Measurements from ENCODE around the gene ADAMTS17. TPM values are rescaled to one million over a fixed set of nuclear protein-coding genes. Genes with fewer than 3 reads are reported as not detected.

ADAMTS17 gene
- total and polyA plus RNA-seq, 9 of the 15 experiments (the other 6 are each of a cell fraction or from before 2014, with no cell fraction given) = 0.01 to 0.14 (median 0.07) TPM; not detected in 6

- BruUV-seq (replicated peaks) = no TSS peak
Measured at GRCh38 chr15:99994849-99995248, 346.9 kb downstream of the ADAMTS17 start.

More at GRCh38 chr15:99994849-99995248, 346.9 kb downstream of the ADAMTS17 start:
- no peak overlapping the region for H3K9ac ChIP-seq (ENCODE audit: insufficient read depth in 1 of 2, low read depth in 2 of 2, low read length in 2 of 2)
- H3K9me3 ChIP-seq (replicated peaks; ENCODE audit: control insufficient read depth, insufficient read depth, low read depth, low read length) = no peaks in the 10 kb centered on the region
- no peak overlapping the region for H3K4me3 ChIP-seq
- H3K36me3 ChIP-seq (ENCODE audit: control insufficient read depth, insufficient read depth, low read length) = no peaks in the 10 kb centered on the region
- no peaks in the 10 kb centered on the region for H3K9me1 ChIP-seq (ENCODE audit: control insufficient read depth, insufficient read depth, low read length)
- FAIRE-seq = no peak
- no peak overlapping the region for H3K27ac ChIP-seq (ENCODE audit: extremely low read depth, low read depth, low read length)
- in situ Hi-C loops (cut with MboI) (no loop called here), intact Hi-C loops (cut with micrococcal nuclease) (no loop called here)
- TF ChIP-seq SMARCE1 (IDR thresholded peaks at IDR 0.05) = no peak
- no peak for TF ChIP-seq VEZF1 (CRISPR knock-in tag; IDR thresholded peaks at IDR 0.05)
- TF ChIP-seq, protein P1, sequence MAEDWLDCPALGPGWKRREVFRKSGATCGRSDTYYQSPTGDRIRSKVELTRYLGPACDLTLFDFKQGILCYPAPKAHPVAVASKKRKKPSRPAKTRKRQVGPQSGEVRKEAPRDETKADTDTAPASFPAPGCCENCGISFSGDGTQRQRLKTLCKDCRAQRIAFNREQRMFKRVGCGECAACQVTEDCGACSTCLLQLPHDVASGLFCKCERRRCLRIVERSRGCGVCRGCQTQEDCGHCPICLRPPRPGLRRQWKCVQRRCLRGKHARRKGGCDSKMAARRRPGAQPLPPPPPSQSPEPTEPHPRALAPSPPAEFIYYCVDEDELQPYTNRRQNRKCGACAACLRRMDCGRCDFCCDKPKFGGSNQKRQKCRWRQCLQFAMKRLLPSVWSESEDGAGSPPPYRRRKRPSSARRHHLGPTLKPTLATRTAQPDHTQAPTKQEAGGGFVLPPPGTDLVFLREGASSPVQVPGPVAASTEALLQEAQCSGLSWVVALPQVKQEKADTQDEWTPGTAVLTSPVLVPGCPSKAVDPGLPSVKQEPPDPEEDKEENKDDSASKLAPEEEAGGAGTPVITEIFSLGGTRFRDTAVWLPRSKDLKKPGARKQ (CRISPR knock-in tag; IDR thresholded peaks at IDR 0.05) = no peak
- TF ChIP-seq STAT6 (CRISPR knock-in tag; IDR thresholded peaks at IDR 0.05) = no peak
- TF ChIP-seq, protein P2, sequence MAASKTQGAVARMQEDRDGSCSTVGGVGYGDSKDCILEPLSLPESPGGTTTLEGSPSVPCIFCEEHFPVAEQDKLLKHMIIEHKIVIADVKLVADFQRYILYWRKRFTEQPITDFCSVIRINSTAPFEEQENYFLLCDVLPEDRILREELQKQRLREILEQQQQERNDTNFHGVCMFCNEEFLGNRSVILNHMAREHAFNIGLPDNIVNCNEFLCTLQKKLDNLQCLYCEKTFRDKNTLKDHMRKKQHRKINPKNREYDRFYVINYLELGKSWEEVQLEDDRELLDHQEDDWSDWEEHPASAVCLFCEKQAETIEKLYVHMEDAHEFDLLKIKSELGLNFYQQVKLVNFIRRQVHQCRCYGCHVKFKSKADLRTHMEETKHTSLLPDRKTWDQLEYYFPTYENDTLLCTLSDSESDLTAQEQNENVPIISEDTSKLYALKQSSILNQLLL (CRISPR knock-in tag; IDR thresholded peaks at IDR 0.05; ENCODE audit: borderline replicate concordance) = no peak
- no peak for TF ChIP-seq ZNF165 (CRISPR knock-in tag; IDR thresholded peaks at IDR 0.05; ENCODE audit: borderline replicate concordance)
- TF ChIP-seq RBM22 (IDR thresholded peaks at IDR 0.05; ENCODE audit: low read depth, low read length, poor library complexity, severe bottlenecking) = no peak
- TF ChIP-seq ZC3H11A (IDR thresholded peaks at IDR 0.05; ENCODE audit: low read depth, low read length) = no peak
- no peak for TF ChIP-seq MYNN (IDR thresholded peaks at IDR 0.05)
- no peak for TF ChIP-seq MYNN (CRISPR knock-in tag; IDR thresholded peaks at IDR 0.05)
- no peak for TF ChIP-seq EZH2 (IDR thresholded peaks at IDR 0.05; ENCODE audit: borderline replicate concordance, low read depth, low read length)
- no peak overlapping the region for H3K4me2 ChIP-seq (ENCODE audit: insufficient read depth, low read length)
- ChIA-PET POLR2A (interaction anchor here (1.3 kb wide), 1 partner anchor 13 kb away, joined by 4 read pairs; no protein-coding TSS in a partner anchor), CTCF (ENCODE audit: low intra/inter-chr PET ratio) (no interaction called here)
- H3K27me3 ChIP-seq (ENCODE audit: control insufficient read depth in 2 of 2, insufficient read depth in 2 of 2, low read length in 2 of 2) = peaks cover 16 to 64% of the 10 kb centered on the region in 2 experiments; a peak in 4 of 5 replicates
- no peak for ATAC-seq
- no peaks in the 10 kb centered on the region for H3K79me2 ChIP-seq (ENCODE audit: control insufficient read depth, insufficient read depth, low read length)
- H4K20me1 ChIP-seq (replicated peaks; ENCODE audit: control insufficient read depth, insufficient read depth, low read length) = no peaks in the 10 kb centered on the region
- WGBS (ENCODE audit: insufficient coverage, low coverage, missing lambda C conversion rate) = 0% methylated on average over 5 of the region's 6 CpGs
- H2AFZ ChIP-seq (ENCODE audit: low read depth, low read length) = no peak overlapping the region
- no peaks in the 10 kb centered on the region for H3K4me1 ChIP-seq (replicated peaks in 1 of 2; ENCODE audit: control insufficient read depth in 2 of 2, insufficient read depth in 2 of 2, low read length in 2 of 2)
- no peak for DNase-seq (ENCODE audit: extremely low read depth in 1 of 4, low spot score in 3 of 4)
